ENCODE data around the gene DHDH. TPM values are rescaled to one million over a fixed set of nuclear protein-coding genes. Genes with fewer than 3 reads are reported as not detected.
"Not testable (repeated sequence)": the region's sequence is repeated elsewhere in the genome, so short reads cannot be mapped to it uniquely, and the experiment has no call there.

DHDH gene
- total and polyA plus RNA-seq, 2 donors, result 0.28 to 1.0 TPM

GRCh38 chr19:48910803-48911202 is 22.7 kb upstream of the DHDH start:
- H3K9me3 ChIP-seq (ENCODE audit: control insufficient read depth in 2 of 2, insufficient read depth in 1 of 2, low read length in 1 of 2), result peaks cover 0 to under 1% of the 10 kb centered on the region in 2 donors
- H3K4me3 ChIP-seq (ENCODE audit: low read length in 2 of 2), result no peak overlapping the region

GRCh38 chr19:48913114-48913889 is 20.2 kb upstream of the DHDH start:
- H3K27me3 ChIP-seq (ENCODE audit: control insufficient read depth in 2 of 2, insufficient read depth in 1 of 2, low read length in 1 of 2), result no peaks in the 10 kb centered on the region
- no peak overlapping the region for H3K4me3 ChIP-seq (ENCODE audit: low read length in 2 of 2)
- H3K9me3 ChIP-seq (ENCODE audit: control insufficient read depth in 2 of 2, insufficient read depth in 1 of 2, low read length in 1 of 2), result no peaks in the 10 kb centered on the region
- H3K27ac ChIP-seq (ENCODE audit: low read depth in 1 of 2, low read length in 1 of 2), result no peak overlapping the region
- peak in 1 of 9 donors; percentile 42 for DNase-seq (ENCODE audit: low read depth in 6 of 9, low spot score in 9 of 9)
- H3K36me3 ChIP-seq (ENCODE audit: control insufficient read depth in 2 of 2, insufficient read depth in 2 of 2, low read length in 1 of 2), result peaks cover 53 to 67% of the 10 kb centered on the region in 2 donors
- H3K4me1 ChIP-seq (ENCODE audit: control insufficient read depth in 2 of 2, insufficient read depth in 2 of 2, low read length in 2 of 2), result no peaks in the 10 kb centered on the region
- WGBS, result 98% methylated on average over 9 of the region's 9 CpGs

More at GRCh38 chr19:48910803-48911202, 22.7 kb upstream of the DHDH start:
- H3K27ac ChIP-seq (ENCODE audit: low read depth in 1 of 2, low read length in 1 of 2), result no peak overlapping the region
- peaks cover 66 to 77% of the 10 kb centered on the region in 2 donors for H3K36me3 ChIP-seq (ENCODE audit: control insufficient read depth in 2 of 2, insufficient read depth in 2 of 2, low read length in 1 of 2)
- 96% methylated on average over 2 of the region's 2 CpGs for WGBS
- DNase-seq (ENCODE audit: low read depth in 6 of 9, low spot score in 9 of 9), result no peak
- no peaks in the 10 kb centered on the region for H3K4me1 ChIP-seq (ENCODE audit: control insufficient read depth in 2 of 2, insufficient read depth in 2 of 2, low read length in 2 of 2)
- H3K27me3 ChIP-seq (ENCODE audit: control insufficient read depth in 2 of 2, insufficient read depth in 1 of 2, low read length in 1 of 2), result no peaks in the 10 kb centered on the region

- Histone ChIP-seq H3K36me3 (ENCODE audit: control insufficient read depth in 2 of 2, insufficient read depth in 2 of 2, low read length in 1 of 2) (peaks cover 53 to 71% of the 10 kb centered on the region in 2 donors), H3K4me1 (ENCODE audit: control insufficient read depth in 2 of 2, insufficient read depth in 2 of 2, low read length in 2 of 2) (no peaks in the 10 kb centered on the region), H3K27ac (ENCODE audit: low read depth in 1 of 2, low read length in 1 of 2) (no peak overlapping the region), H3K27me3 (ENCODE audit: control insufficient read depth in 2 of 2, insufficient read depth in 1 of 2, low read length in 1 of 2) (no peaks in the 10 kb centered on the region), H3K4me3 (ENCODE audit: low read length in 2 of 2) (no peak overlapping the region), H3K9me3 (ENCODE audit: control insufficient read depth in 2 of 2, insufficient read depth in 1 of 2, low read length in 1 of 2) (no peaks in the 10 kb centered on the region)
- no peak for DNase-seq (ENCODE audit: low read depth in 6 of 9, low spot score in 9 of 9)
- 96% methylated on average over 8 of the region's 8 CpGs for WGBS
These were observed 19.3 kb upstream of the DHDH start for GRCh38 chr19:48914181-48914580.

- no peak overlapping the region for H3K27ac ChIP-seq (ENCODE audit: low read depth in 1 of 2, low read length in 1 of 2)
- H3K4me3 ChIP-seq (ENCODE audit: low read length in 2 of 2), result no peak overlapping the region
- peaks cover 49 to 71% of the 10 kb centered on the region in 2 donors for H3K36me3 ChIP-seq (ENCODE audit: control insufficient read depth in 2 of 2, insufficient read depth in 2 of 2, low read length in 1 of 2)
- DNase-seq (ENCODE audit: low read depth in 6 of 9, low spot score in 9 of 9), result no peak
- H3K27me3 ChIP-seq (ENCODE audit: control insufficient read depth in 2 of 2, insufficient read depth in 1 of 2, low read length in 1 of 2), result no peaks in the 10 kb centered on the region
- 92% methylated on average over 8 of the region's 8 CpGs for WGBS
- no peaks in the 10 kb centered on the region for H3K4me1 ChIP-seq (ENCODE audit: control insufficient read depth in 2 of 2, insufficient read depth in 2 of 2, low read length in 2 of 2)
- H3K9me3 ChIP-seq (ENCODE audit: control insufficient read depth in 2 of 2, insufficient read depth in 1 of 2, low read length in 1 of 2), result no peaks in the 10 kb centered on the region
These were observed 17.7 kb upstream of the DHDH start for GRCh38 chr19:48915757-48916156.

GRCh38 chr19:48918071-48918470 is 15.4 kb upstream of the DHDH start:
- 83% methylated on average over 6 of the region's 6 CpGs for WGBS
- peaks cover 56 to 69% of the 10 kb centered on the region in 2 donors for H3K36me3 ChIP-seq (ENCODE audit: control insufficient read depth in 2 of 2, insufficient read depth in 2 of 2, low read length in 1 of 2)
- no peak overlapping the region for H3K27ac ChIP-seq (ENCODE audit: low read depth in 1 of 2, low read length in 1 of 2)

GRCh38 chr19:48918801-48919247 is 14.7 kb upstream of the DHDH start:
- 96% methylated on average over 18 of the region's 18 CpGs for WGBS
- no peaks in the 10 kb centered on the region for H3K27me3 ChIP-seq (ENCODE audit: control insufficient read depth in 2 of 2, insufficient read depth in 1 of 2, low read length in 1 of 2)
- peak in 1 of 9 donors; percentile 26 for DNase-seq (ENCODE audit: low read depth in 6 of 9, low spot score in 9 of 9)
- H3K9me3 ChIP-seq (ENCODE audit: control insufficient read depth in 2 of 2, insufficient read depth in 1 of 2, low read length in 1 of 2), result no peaks in the 10 kb centered on the region
- no peak overlapping the region for H3K27ac ChIP-seq (ENCODE audit: low read depth in 1 of 2, low read length in 1 of 2)
- no peaks in the 10 kb centered on the region for H3K4me1 ChIP-seq (ENCODE audit: control insufficient read depth in 2 of 2, insufficient read depth in 2 of 2, low read length in 2 of 2)
- H3K36me3 ChIP-seq (ENCODE audit: control insufficient read depth in 2 of 2, insufficient read depth in 2 of 2, low read length in 1 of 2), result peaks cover 53 to 63% of the 10 kb centered on the region in 2 donors
- no peak overlapping the region for H3K4me3 ChIP-seq (ENCODE audit: low read length in 2 of 2)

More at GRCh38 chr19:48918071-48918470, 15.4 kb upstream of the DHDH start:
- Histone ChIP-seq H3K9me3 (ENCODE audit: control insufficient read depth in 2 of 2, insufficient read depth in 1 of 2, low read length in 1 of 2) (no peaks in the 10 kb centered on the region), H3K4me1 (ENCODE audit: control insufficient read depth in 2 of 2, insufficient read depth in 2 of 2, low read length in 2 of 2) (no peaks in the 10 kb centered on the region), H3K27me3 (ENCODE audit: control insufficient read depth in 2 of 2, insufficient read depth in 1 of 2, low read length in 1 of 2) (no peaks in the 10 kb centered on the region), H3K4me3 (ENCODE audit: low read length in 2 of 2) (no peak overlapping the region)
- DNase-seq (ENCODE audit: low read depth in 6 of 9, low spot score in 9 of 9), result no peak

- H3K27ac ChIP-seq (ENCODE audit: low read depth in 1 of 2, low read length in 1 of 2); H3K27me3 ChIP-seq (ENCODE audit: control insufficient read depth in 2 of 2, insufficient read depth in 1 of 2, low read length in 1 of 2); H3K4me1 ChIP-seq (ENCODE audit: control insufficient read depth in 2 of 2, insufficient read depth in 2 of 2, low read length in 2 of 2); H3K9me3 ChIP-seq (ENCODE audit: control insufficient read depth in 2 of 2, insufficient read depth in 1 of 2, low read length in 1 of 2); DNase-seq (ENCODE audit: low read depth in 6 of 9, low spot score in 9 of 9); H3K4me3 ChIP-seq (ENCODE audit: low read length in 2 of 2): not testable (repeated sequence)
- peaks cover 53 to 60% of the 10 kb centered on the region in 2 donors for H3K36me3 ChIP-seq (ENCODE audit: control insufficient read depth in 2 of 2, insufficient read depth in 2 of 2, low read length in 1 of 2)
- 96% methylated on average over 8 of the region's 8 CpGs for WGBS
These were observed 14.2 kb upstream of the DHDH start for GRCh38 chr19:48919271-48919670.

GRCh38 chr19:48920949-48921348 is 12.6 kb upstream of the DHDH start:
- Histone ChIP-seq H3K36me3 (ENCODE audit: control insufficient read depth in 2 of 2, insufficient read depth in 2 of 2, low read length in 1 of 2) (peaks cover 47 to 48% of the 10 kb centered on the region in 2 donors), H3K9me3 (ENCODE audit: control insufficient read depth in 2 of 2, insufficient read depth in 1 of 2, low read length in 1 of 2) (no peaks in the 10 kb centered on the region), H3K27ac (ENCODE audit: low read depth in 1 of 2, low read length in 1 of 2) (no peak overlapping the region), H3K4me1 (ENCODE audit: control insufficient read depth in 2 of 2, insufficient read depth in 2 of 2, low read length in 2 of 2) (no peaks in the 10 kb centered on the region), H3K4me3 (ENCODE audit: low read length in 2 of 2) (no peak overlapping the region), H3K27me3 (ENCODE audit: control insufficient read depth in 2 of 2, insufficient read depth in 1 of 2, low read length in 1 of 2) (no peaks in the 10 kb centered on the region)
- WGBS, result 95% methylated on average over 10 of the region's 10 CpGs
- no peak for DNase-seq (ENCODE audit: low read depth in 6 of 9, low spot score in 9 of 9)

- WGBS, result 98% methylated on average over 12 of the region's 12 CpGs
- Histone ChIP-seq H3K36me3 (ENCODE audit: control insufficient read depth in 2 of 2, insufficient read depth in 2 of 2, low read length in 1 of 2) (peaks cover 43 to 48% of the 10 kb centered on the region in 2 donors), H3K9me3 (ENCODE audit: control insufficient read depth in 2 of 2, insufficient read depth in 1 of 2, low read length in 1 of 2) (no peaks in the 10 kb centered on the region)
These were observed 11.6 kb upstream of the DHDH start for GRCh38 chr19:48921721-48922500.

More at GRCh38 chr19:48921721-48922500, 11.6 kb upstream of the DHDH start:
- Histone ChIP-seq H3K27ac (ENCODE audit: low read depth in 1 of 2, low read length in 1 of 2) (no peak overlapping the region), H3K4me3 (ENCODE audit: low read length in 2 of 2) (no peak overlapping the region), H3K27me3 (ENCODE audit: control insufficient read depth in 2 of 2, insufficient read depth in 1 of 2, low read length in 1 of 2) (no peaks in the 10 kb centered on the region), H3K4me1 (ENCODE audit: control insufficient read depth in 2 of 2, insufficient read depth in 2 of 2, low read length in 2 of 2) (no peaks in the 10 kb centered on the region)
- no peak for DNase-seq (ENCODE audit: low read depth in 6 of 9, low spot score in 9 of 9)
